ENCODE measurements around the gene KIAA0930.

DNA sequence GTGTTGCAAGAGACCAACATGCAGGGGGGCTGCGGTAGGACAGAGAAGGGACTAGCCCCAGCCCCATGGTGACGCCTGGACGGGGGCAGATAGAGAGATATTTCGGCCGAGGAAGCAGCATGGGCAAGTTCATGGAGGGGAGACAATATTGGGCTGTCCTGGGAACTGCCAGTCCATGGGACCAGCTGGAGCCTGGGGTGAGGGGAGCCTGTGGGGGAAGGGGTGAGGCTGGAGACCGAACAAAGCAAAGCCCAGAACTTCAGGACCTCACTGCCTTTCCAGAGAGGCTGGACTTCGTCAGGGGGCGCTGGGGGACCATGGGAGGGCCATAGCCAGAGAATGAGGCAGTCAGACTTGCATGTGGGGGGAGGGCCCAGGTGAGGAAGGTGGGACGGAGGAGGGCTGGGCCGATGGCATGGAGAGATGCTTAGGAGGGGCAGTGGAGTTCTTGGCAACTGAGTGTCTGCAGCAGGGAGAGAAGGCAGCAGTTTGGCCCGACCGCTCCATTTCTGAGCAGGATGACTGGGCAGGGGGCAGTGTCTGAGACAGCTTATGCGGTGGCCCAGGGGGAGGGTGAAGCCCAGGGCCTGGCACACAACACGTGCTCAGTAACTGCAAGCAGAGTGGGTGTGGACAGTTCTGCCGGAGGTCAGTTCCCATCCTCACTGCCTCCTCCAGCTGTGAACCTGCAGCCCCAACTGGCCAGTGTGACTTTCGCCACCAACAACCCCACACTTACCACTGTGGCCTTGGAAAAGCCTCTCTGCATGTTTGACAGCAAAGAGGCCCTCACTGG lies 44.8 kb upstream of the KIAA0930 start:
- TF ChIP-seq, protein P1, sequence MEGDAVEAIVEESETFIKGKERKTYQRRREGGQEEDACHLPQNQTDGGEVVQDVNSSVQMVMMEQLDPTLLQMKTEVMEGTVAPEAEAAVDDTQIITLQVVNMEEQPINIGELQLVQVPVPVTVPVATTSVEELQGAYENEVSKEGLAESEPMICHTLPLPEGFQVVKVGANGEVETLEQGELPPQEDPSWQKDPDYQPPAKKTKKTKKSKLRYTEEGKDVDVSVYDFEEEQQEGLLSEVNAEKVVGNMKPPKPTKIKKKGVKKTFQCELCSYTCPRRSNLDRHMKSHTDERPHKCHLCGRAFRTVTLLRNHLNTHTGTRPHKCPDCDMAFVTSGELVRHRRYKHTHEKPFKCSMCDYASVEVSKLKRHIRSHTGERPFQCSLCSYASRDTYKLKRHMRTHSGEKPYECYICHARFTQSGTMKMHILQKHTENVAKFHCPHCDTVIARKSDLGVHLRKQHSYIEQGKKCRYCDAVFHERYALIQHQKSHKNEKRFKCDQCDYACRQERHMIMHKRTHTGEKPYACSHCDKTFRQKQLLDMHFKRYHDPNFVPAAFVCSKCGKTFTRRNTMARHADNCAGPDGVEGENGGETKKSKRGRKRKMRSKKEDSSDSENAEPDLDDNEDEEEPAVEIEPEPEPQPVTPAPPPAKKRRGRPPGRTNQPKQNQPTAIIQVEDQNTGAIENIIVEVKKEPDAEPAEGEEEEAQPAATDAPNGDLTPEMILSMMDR (IDR thresholded peaks at IDR 0.05; ENCODE audit: borderline replicate concordance, extremely low read depth, low read length, poor library complexity, severe bottlenecking) = no peak
- TF ChIP-seq EZH2 (IDR thresholded peaks at IDR 0.05; ENCODE audit: borderline replicate concordance, low read depth, low read length, severe bottlenecking) = no peak

Measured in DND-41 (cell line).